Measurements from ENCODE around the gene BCAS1. TPM values are rescaled to one million over a fixed set of nuclear protein-coding genes. Genes with fewer than 3 reads are reported as not detected.

Gene BCAS1
- total RNA-seq, 1 donor from 2014 or later = not detected

DNA sequence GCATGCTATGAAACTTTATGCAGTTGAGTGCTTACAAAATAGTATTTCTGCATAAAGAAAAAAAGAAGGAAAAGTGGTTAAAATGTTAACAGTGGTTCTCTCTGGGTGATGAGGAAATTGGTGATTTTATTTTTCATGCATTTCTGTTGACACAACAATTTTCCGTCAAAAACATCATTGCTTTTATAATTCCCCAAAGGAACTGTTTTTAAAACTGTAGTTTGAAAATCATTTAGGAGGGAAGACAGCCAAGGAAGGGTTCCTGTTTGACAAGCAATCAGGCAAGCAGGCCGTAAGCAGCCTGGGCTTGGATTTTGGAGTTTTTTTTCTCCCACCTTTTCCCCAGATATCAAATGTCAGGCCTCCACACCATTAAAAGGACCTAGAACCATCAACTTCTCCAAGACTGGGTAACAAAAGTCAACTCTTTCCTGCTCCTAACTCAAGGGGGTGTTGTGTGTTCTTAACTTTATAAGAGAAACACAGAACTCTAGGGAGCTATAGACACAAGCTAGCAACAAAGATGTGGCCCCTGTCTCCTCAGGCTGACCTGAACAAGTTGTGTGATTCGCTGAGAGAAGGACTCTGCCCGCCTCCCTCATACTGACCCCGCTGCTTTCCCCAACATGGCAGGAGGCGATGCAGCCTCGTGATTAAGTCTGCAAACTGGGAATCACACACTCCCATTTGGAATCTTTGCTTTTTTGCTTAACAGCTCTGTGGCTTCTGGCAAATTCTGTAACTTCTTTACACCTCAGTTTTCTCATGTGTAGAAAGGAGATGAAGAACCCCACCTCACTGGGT is 146.6 kb downstream of the BCAS1 start:
- H3K27ac Mint-ChIP-seq (ENCODE audit: unreplicated experiment) = no peak overlapping the region
- no peaks in the 10 kb centered on the region for H3K27me3 Mint-ChIP-seq (ENCODE audit: low read depth)
- no peak overlapping the region for H3K4me3 Mint-ChIP-seq (ENCODE audit: unreplicated experiment)

GRCh38 chr20:53922901-53923314 is 147.5 kb downstream of the BCAS1 start:
- no peak overlapping the region for H3K27ac Mint-ChIP-seq (ENCODE audit: unreplicated experiment)
- DNase-seq (ENCODE audit: low spot score) = no peak

More for the DNA sequence above, 146.6 kb downstream of the BCAS1 start:
- TF ChIP-seq, protein P1, sequence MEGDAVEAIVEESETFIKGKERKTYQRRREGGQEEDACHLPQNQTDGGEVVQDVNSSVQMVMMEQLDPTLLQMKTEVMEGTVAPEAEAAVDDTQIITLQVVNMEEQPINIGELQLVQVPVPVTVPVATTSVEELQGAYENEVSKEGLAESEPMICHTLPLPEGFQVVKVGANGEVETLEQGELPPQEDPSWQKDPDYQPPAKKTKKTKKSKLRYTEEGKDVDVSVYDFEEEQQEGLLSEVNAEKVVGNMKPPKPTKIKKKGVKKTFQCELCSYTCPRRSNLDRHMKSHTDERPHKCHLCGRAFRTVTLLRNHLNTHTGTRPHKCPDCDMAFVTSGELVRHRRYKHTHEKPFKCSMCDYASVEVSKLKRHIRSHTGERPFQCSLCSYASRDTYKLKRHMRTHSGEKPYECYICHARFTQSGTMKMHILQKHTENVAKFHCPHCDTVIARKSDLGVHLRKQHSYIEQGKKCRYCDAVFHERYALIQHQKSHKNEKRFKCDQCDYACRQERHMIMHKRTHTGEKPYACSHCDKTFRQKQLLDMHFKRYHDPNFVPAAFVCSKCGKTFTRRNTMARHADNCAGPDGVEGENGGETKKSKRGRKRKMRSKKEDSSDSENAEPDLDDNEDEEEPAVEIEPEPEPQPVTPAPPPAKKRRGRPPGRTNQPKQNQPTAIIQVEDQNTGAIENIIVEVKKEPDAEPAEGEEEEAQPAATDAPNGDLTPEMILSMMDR (IDR thresholded peaks at IDR 0.05) = no peak
- no peaks in the 10 kb centered on the region for H3K36me3 Mint-ChIP-seq (ENCODE audit: low read depth)
- H3K4me1 Mint-ChIP-seq (ENCODE audit: low read depth) = peaks cover 18% of the 10 kb centered on the region
- H3K9me3 Mint-ChIP-seq (ENCODE audit: low read depth) = no peaks in the 10 kb centered on the region
- no peak for DNase-seq (ENCODE audit: low spot score)

DNA sequence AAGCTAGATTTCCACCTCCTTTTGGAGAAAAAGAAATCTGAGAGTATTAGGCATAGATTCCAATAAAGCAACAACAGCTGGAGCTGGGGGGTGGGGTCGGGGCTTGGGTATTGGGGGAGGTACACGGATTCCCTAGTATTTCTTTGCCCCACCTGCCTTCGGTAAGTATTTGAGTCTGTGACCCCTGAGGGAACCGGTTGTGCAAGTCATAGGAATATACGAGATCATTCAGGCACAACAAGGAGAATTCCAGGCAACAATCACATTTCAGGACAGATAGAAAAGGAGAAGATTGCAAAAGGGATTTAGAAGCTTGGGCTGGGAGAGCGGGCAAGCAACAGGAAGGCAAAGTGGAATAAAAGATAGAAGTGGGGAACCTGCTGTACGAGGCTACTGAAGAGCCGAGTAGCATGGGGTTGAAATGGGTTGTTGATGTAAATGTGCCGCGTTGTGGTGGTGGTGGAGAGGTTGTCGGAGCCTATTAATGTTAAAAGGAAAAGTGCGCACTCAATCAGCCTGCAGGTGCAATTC is 148.9 kb downstream of the BCAS1 start:
- no peak overlapping the region for H3K4me3 Mint-ChIP-seq (ENCODE audit: unreplicated experiment)
- H3K36me3 Mint-ChIP-seq (ENCODE audit: low read depth) = no peaks in the 10 kb centered on the region
- DNase-seq (ENCODE audit: low spot score) = no peak
- no peak overlapping the region for H3K27ac Mint-ChIP-seq (ENCODE audit: unreplicated experiment)
- no peaks in the 10 kb centered on the region for H3K27me3 Mint-ChIP-seq (ENCODE audit: low read depth)
- H3K9me3 Mint-ChIP-seq (ENCODE audit: low read depth) = no peaks in the 10 kb centered on the region
- TF ChIP-seq, protein P1 (IDR thresholded peaks at IDR 0.05) = no peak
- peaks cover 28% of the 10 kb centered on the region for H3K4me1 Mint-ChIP-seq (ENCODE audit: low read depth)

More at GRCh38 chr20:53922901-53923314, 147.5 kb downstream of the BCAS1 start:
- TF ChIP-seq, protein P1 (IDR thresholded peaks at IDR 0.05) = no peak
- Mint-ChIP-seq H3K4me3 (ENCODE audit: unreplicated experiment) (no peak overlapping the region), H3K9me3 (ENCODE audit: low read depth) (no peaks in the 10 kb centered on the region), H3K27me3 (ENCODE audit: low read depth) (no peaks in the 10 kb centered on the region), H3K36me3 (ENCODE audit: low read depth) (no peaks in the 10 kb centered on the region), H3K4me1 (ENCODE audit: low read depth) (peaks cover 20% of the 10 kb centered on the region)

- H3K27me3 Mint-ChIP-seq (ENCODE audit: low read depth) = no peaks in the 10 kb centered on the region
- H3K9me3 Mint-ChIP-seq (ENCODE audit: low read depth) = no peaks in the 10 kb centered on the region
- H3K36me3 Mint-ChIP-seq (ENCODE audit: low read depth) = no peaks in the 10 kb centered on the region
- DNase-seq (ENCODE audit: low spot score) = no peak
- peaks cover 27% of the 10 kb centered on the region for H3K4me1 Mint-ChIP-seq (ENCODE audit: low read depth)
- H3K27ac Mint-ChIP-seq (ENCODE audit: unreplicated experiment) = no peak overlapping the region
- H3K4me3 Mint-ChIP-seq (ENCODE audit: unreplicated experiment) = no peak overlapping the region
- TF ChIP-seq, protein P1 (IDR thresholded peaks at IDR 0.05) = no peak
Measured at GRCh38 chr20:53920647-53921245, 149.6 kb downstream of the BCAS1 start.

GRCh38 chr20:53919886-53920285 is 150.5 kb downstream of the BCAS1 start:
- Mint-ChIP-seq H3K4me1 (ENCODE audit: low read depth) (peaks cover 36% of the 10 kb centered on the region), H3K27ac (ENCODE audit: unreplicated experiment) (no peak overlapping the region), H3K9me3 (ENCODE audit: low read depth) (no peaks in the 10 kb centered on the region), H3K36me3 (ENCODE audit: low read depth) (no peaks in the 10 kb centered on the region), H3K27me3 (ENCODE audit: low read depth) (no peaks in the 10 kb centered on the region), H3K4me3 (ENCODE audit: unreplicated experiment) (no peak overlapping the region)
- DNase-seq (ENCODE audit: low spot score) = no peak
- TF ChIP-seq, protein P1 (IDR thresholded peaks at IDR 0.05) = no peak
